ENCODE results near the gene EHD4.

DNA sequence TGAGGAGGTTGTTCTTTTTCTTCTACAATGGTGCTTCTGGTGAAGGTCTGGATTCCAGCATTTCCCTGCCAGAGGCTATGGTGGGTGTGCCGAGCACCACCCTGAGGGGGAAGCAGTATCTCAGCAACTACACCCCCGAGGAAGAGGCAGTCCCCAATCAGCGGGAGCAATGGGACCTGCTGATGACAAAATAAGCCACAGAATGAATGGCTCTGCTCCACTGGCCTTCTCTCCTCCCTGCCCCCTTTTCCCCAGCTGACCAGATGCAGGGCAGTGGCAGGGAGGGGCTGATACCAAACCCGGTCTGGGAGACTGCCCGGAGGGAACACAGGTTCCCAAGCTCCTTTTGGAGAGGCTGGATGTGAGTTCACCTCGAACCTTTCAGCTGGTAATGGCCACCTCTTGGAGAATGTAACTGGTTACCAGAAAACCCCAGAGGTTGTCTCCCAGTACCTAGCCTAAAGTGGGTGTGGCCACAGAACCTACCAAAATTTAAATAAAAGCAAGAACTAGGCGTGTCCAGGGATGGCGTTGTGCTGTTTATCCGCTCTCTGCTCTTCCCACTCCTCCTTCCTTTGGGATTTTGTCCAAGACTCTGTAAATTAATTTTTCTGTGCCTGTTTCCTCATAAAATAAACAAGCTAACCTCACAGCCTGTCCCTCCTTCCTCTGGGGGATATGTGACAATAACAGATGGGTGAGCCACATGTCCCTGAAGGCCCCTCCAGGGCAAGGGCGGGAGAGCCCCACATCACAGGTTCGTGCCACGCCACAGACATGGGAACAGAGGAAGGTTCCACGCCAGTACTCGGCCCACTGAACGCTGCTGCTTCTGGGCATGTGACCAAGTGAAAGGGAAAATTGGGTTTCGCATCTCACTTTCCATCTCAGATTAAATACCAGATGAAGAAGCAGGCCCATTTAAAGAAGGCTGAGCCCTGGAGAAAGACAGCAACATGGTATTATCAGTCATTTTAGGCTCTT, 43.4 kb downstream of the EHD4 start:
- TF ChIP-seq POLR2A (IDR thresholded peaks at IDR 0.05; ENCODE audit: low read depth, low read length) (peak; percentile 36; the same call in 1 of the 2 replicates), POLR2AphosphoS5 (IDR thresholded peaks at IDR 0.05; ENCODE audit: low read depth, low read length) (peak; percentile 51)

Data from GM12892 (cell line).